Femur (tissue), 1 donor: Measurements from ENCODE around the gene DUSP12.
"Not testable (repeated sequence)": the region's sequence is repeated elsewhere in the genome, so short reads cannot be mapped to it uniquely, and the experiment has no call there.

ENCODE experiments used
- DNase-seq: peaks from one replicate; pipeline ENCODE4 v3.0.0-alpha.2; 2017

Gene DUSP12

GRCh38 chr1:161728376-161729226 is 21.0 kb upstream of the DUSP12 start:
- DNase-seq, result no peak

- no peak for DNase-seq
These were observed 19.5 kb upstream of the DUSP12 start for GRCh38 chr1:161730050-161730564.

DNA sequence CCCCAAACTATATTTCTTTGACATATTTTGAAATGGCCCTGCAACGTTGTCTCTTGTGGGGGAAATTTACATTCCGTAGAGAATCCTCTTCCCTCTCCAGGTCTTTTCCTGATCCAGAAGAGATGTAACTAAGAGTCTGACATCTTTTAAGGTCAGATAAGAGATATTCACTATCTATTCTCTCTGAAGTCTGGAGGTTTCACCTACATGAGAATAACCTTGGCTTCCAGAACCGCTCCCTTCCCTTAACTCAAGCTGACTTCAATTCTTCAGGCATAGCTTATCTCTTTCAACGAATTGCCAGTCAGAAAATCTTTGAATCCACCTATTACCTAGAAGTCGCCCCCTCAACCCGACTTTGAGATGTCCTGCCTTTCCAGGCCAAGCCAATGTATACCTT is 18.3 kb upstream of the DUSP12 start:
- no peak for DNase-seq

- DNase-seq, result no peak
These were observed 17.4 kb upstream of the DUSP12 start for GRCh38 chr1:161731981-161732718.

DNA sequence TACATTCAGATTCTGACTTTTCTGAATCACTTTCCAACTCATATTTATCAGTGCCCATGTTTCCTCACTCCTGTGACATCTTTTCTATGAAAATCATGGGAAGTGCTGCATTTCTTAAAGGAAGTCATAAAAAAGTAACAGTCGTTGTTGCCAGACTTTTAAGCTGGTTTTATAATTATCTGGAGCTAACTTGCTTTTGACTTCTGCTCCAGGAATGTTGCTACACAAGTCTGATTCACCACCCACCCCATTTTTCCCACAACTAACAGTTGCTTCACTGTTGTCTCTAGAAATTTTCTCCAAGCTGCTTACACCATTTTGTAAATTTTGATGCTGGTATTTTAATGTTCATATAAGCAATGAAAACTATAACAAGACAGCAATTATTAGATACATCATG is 16.1 kb upstream of the DUSP12 start:
- DNase-seq, result no peak

GRCh38 chr1:161735837-161736236 is 13.7 kb upstream of the DUSP12 start:
- no peak for DNase-seq

DNA sequence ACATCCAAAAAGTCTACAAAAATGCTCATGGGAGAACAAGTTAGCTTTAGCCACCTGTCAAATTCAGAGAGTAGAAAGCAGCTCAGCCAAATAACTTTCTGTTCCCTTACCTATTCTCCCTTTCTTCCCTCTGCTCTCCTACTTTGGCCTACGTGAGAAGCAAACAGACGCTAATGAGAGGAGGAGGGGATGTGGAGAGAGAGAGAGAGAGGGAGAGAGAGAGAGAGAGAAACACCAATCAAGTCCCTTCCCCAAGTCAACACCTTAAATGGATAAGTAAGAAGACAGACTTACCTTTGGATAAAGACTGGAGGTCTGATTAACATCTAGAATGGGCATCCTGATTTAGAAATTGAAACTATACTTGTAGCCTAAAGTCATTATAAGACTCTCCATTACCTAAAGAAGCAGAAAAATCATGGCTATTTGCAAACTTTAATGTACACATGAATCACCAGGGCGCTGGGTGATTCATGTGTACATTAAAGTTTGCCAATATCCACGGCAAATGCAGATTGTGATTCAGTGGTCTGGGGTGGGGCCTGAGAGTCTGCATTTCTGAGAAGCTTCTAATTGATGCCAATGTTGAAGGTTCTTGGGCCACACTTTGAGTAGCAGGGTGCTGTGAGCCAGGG is 13.1 kb upstream of the DUSP12 start:
- no peak for DNase-seq

DNA sequence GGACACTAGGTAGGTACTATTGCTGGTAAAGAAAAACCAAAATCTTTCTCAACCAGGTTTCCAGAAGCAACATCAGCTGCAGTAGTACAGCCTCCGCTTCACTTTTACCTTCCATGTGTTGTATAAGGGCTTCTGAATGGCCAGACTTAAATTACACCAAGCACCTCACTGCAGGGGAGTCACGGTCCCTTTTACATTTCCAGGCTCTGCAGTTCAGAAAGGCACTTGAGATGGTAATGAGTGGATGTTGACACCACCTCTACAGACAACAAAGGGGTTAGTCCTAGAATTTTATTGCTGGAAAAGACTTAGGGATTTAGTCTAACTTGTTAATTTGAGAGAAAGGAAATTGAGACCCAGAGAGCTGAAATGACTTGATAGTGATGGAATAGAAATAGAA is 12.0 kb upstream of the DUSP12 start:
- no peak for DNase-seq

- DNase-seq, result no peak
These were observed 10.8 kb upstream of the DUSP12 start for GRCh38 chr1:161738627-161739287.

- no peak for DNase-seq
These were observed 9.6 kb upstream of the DUSP12 start for GRCh38 chr1:161739865-161740566.

- DNase-seq, result no peak
These were observed 8.7 kb upstream of the DUSP12 start for GRCh38 chr1:161740921-161741320.

DNA sequence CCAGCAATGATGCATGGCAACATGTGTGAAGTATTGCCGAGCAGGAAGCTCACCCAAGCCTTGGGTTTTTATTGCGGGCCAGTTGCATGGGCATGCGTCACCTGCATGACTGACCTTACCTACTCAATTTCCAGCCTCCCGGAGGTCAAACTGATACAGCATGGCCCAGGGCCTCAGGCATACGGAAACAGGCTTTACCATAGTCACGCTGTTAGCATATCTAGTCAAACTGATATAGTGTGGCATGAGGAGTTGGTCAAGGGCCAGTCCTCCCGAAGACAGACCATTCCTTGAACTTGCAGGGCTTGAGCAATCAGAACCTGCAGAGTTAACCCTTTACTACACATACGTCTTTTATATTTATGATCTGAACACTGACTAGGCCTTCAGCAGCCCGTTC is 6.4 kb upstream of the DUSP12 start:
- DNase-seq, result no peak

- DNase-seq, result no peak
These were observed 1.8 kb upstream of the DUSP12 start for GRCh38 chr1:161747801-161748200.

DNA sequence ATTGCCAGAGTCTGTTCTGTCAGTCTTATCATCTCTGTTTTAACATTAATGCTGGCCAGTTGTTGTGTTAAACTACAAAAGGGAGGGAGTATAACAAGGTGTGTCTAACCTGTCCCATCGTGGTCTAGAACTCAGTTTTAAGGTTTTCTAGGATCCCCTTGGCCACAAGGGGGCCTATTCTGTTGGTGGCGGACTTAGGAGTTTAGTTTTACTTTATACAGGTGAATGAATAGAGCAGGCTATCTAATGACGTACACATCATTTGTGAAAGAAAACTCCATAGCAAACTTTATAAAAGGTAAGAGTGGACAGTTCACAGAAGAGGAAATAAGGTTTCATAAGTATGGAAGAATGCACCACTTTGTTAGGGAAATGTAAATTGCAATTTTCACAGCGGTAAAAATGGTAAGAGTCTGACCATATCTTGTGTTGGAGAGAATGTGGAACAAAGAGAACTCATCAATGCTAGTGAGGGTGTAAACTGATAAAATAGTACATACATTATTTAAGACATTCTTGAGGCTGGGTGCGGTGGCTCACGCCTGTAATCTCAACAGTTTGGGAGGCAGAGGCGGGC is 14.0 kb downstream of the DUSP12 start:
- no peak for DNase-seq

- peak; percentile 95 for DNase-seq
These were observed 16.8 kb downstream of the DUSP12 start, which contains the start of gene ATF6 for GRCh38 chr1:161766102-161766981. ATF6 (plus strand) TSS chr1:161766320; CDS start chr1:161766361, 41 bp downstream.

GRCh38 chr1:161768461-161768860 is 18.9 kb downstream of the DUSP12 start:
- no peak for DNase-seq

DNA sequence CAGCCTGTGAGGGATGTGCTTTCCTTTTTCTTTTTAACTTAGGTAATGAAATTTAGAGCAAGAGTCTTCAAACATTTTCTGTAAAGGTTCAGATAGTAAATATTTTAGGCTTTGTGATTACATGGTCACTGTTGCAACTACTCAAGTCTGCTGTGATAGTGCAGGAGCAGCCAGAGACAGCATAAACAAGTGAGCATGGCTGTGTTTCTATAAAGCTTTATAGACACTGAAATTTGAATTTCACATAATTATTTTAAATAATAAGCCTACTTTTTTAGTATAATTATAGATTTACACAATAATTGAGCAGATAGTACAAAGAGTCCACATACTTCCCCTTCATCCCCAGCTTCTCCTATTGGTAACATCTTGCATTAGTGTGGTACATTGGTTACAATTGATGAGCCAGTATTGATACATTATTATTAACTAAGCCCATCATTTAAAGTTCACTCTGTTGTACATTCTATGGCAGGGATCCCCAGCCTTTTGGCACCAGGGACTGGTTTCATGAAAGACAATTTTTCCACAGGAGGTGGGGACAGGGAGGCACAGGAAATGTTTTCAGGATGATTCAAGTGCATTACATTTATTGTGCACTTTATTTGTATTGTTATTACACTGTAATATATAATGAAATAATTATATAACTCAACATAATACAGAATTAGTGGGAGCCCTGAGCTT is 19.5 kb downstream of the DUSP12 start:
- DNase-seq, result no peak

DNA sequence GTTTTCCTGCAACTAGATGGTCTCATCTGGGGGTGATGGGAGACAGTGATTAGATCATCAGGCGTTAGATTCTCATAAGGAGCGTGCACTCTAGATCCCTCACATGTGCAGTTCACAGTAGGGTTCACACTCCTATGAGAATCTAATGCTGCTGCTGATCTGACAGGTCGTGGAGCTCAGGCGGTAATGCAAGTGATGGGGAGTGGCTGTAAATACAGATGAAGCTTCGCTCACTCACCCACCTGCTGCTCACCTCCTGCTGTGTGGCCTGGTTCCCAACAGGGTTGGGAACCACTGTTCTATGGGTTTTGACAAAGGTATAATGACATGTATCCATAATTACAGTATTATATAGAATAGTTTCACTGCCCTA is 20.1 kb downstream of the DUSP12 start:
- DNase-seq, result not testable (repeated sequence)

GRCh38 chr1:161770250-161770649 is 20.7 kb downstream of the DUSP12 start:
- DNase-seq, result no peak

GRCh38 chr1:161771161-161771560 is 21.6 kb downstream of the DUSP12 start:
- no peak for DNase-seq
